Muscle of leg (tissue), 11 donors: Measurements from ENCODE around the gene GCNT1. TPM values are rescaled to one million over a fixed set of nuclear protein-coding genes. Genes with fewer than 3 reads are reported as not detected.
"Not testable (repeated sequence)": the region's sequence is repeated elsewhere in the genome, so short reads cannot be mapped to it uniquely, and the experiment has no call there.

Source experiments
- DNase-seq: peaks from one replicate; pipeline ENCODE4 v3.0.0; 2013
- H3K27ac ChIP-seq: one replicate; pipeline ENCODE4 v1.5.1; 2013; ENCODE audit warnings: mild to moderate bottlenecking, low read length, control low read depth
- H3K27me3 ChIP-seq: one replicate; pipeline ENCODE4 v1.6.1; 2013; ENCODE audit warnings: low read length; ENCODE audit not compliant: control insufficient read depth, insufficient read depth
- H3K36me3 ChIP-seq: one replicate; pipeline ENCODE4 v1.6.1; 2013; ENCODE audit warnings: low read length; ENCODE audit not compliant: control insufficient read depth, insufficient read depth
- H3K4me1 ChIP-seq: one replicate; pipeline ENCODE4 v1.6.1; 2013; ENCODE audit warnings: low read length; ENCODE audit not compliant: control insufficient read depth, insufficient read depth
- H3K4me3 ChIP-seq: one replicate; pipeline ENCODE4 v1.5.1; 2013; ENCODE audit warnings: low read length, control low read depth
- H3K9me3 ChIP-seq: replicated peaks from 2 replicates; pipeline ENCODE4 v1.6.1; 2013; ENCODE audit warnings: low read depth, low read length; ENCODE audit not compliant: control insufficient read depth
- WGBS: methylation state at CpG from one replicate; pipeline ENCODE4 v1.1.5; 2013; ENCODE audit warnings: missing lambda C conversion rate; ENCODE audit not compliant: insufficient coverage; 5-methylcytosine and 5-hydroxymethylcytosine counted together
- polyA plus RNA-seq, 8 donors: library from polyadenylated mRNA; unstranded; fragments of 120-200 nt; gene quantifications; one replicate each; pipeline versions ENCODE4 v1.2.1 to v1.2.3, GENCODE V29; 2013; ENCODE audit warnings: inconsistent platforms in 1 of 8, low replicate concordance in 1 of 8; ENCODE audit not compliant: insufficient read length in 8 of 8, insufficient read depth in 1 of 8
- total RNA-seq: library from RNA; stranded (reverse); fragments of 120-200 nt; gene quantifications from one replicate; pipeline ENCODE4 v1.2.4, GENCODE V29; 2013

GCNT1 gene
- total and polyA plus RNA-seq, 9 donors = 3.0 to 5.9 (median 3.9) TPM

GRCh38 chr9:76516350-76516749, 57.4 kb downstream of the GCNT1 start:
- DNase-seq = no peak
- WGBS = 70% methylated on average over 3 of the region's 6 CpGs
- Histone ChIP-seq H3K27ac (no peak overlapping the region), H3K36me3 (no peaks in the 10 kb centered on the region), H3K9me3 (no peaks in the 10 kb centered on the region), H3K4me1 (no peaks in the 10 kb centered on the region), H3K4me3 (no peak overlapping the region), H3K27me3 (no peaks in the 10 kb centered on the region)

- Histone ChIP-seq H3K4me1 (no peaks in the 10 kb centered on the region), H3K27ac (no peak overlapping the region), H3K9me3 (no peaks in the 10 kb centered on the region), H3K27me3 (no peaks in the 10 kb centered on the region), H3K4me3 (no peak overlapping the region), H3K36me3 (no peaks in the 10 kb centered on the region)
- WGBS = 100% methylated on average over 1 of the region's 3 CpGs
- no peak for DNase-seq
Observed at GRCh38 chr9:76516871-76517270, 57.9 kb downstream of the GCNT1 start.

GRCh38 chr9:76519075-76519835, 60.3 kb downstream of the GCNT1 start:
- Histone ChIP-seq H3K36me3 (no peaks in the 10 kb centered on the region), H3K9me3 (no peaks in the 10 kb centered on the region), H3K27ac (no peak overlapping the region), H3K4me3 (no peak overlapping the region), H3K27me3 (no peaks in the 10 kb centered on the region), H3K4me1 (no peaks in the 10 kb centered on the region)
- no peak for DNase-seq
- WGBS = 18% methylated on average over 4 of the region's 8 CpGs

GRCh38 chr9:76521244-76521681, 62.3 kb downstream of the GCNT1 start:
- Histone ChIP-seq H3K27ac (no peak overlapping the region), H3K36me3 (no peaks in the 10 kb centered on the region), H3K27me3 (no peaks in the 10 kb centered on the region), H3K4me3 (no peak overlapping the region), H3K9me3 (no peaks in the 10 kb centered on the region), H3K4me1 (no peaks in the 10 kb centered on the region)
- no peak for DNase-seq
- WGBS = 59% methylated on average over 4 of the region's 6 CpGs

GRCh38 chr9:76521906-76522305, 62.9 kb downstream of the GCNT1 start:
- no peak for DNase-seq
- Histone ChIP-seq H3K27ac (no peak overlapping the region), H3K27me3 (no peaks in the 10 kb centered on the region), H3K9me3 (no peaks in the 10 kb centered on the region), H3K36me3 (no peaks in the 10 kb centered on the region), H3K4me3 (no peak overlapping the region), H3K4me1 (no peaks in the 10 kb centered on the region)
- 60% methylated on average over 1 of the region's 3 CpGs for WGBS

GRCh38 chr9:76523617-76524200, 64.7 kb downstream of the GCNT1 start:
- H3K27me3 ChIP-seq, H3K9me3 ChIP-seq, H3K27ac ChIP-seq, H3K4me1 ChIP-seq, H3K36me3 ChIP-seq, DNase-seq, H3K4me3 ChIP-seq: not testable (repeated sequence)
- 82% methylated on average over 19 of the region's 36 CpGs for WGBS

- DNase-seq = no peak
- no CpG with 5 or more reads among the region's 3 CpGs for WGBS
- peaks cover 2% of the 10 kb centered on the region for H3K9me3 ChIP-seq
- no peak overlapping the region for H3K27ac ChIP-seq
- no peak overlapping the region for H3K4me3 ChIP-seq
- H3K27me3 ChIP-seq = no peaks in the 10 kb centered on the region
- no peaks in the 10 kb centered on the region for H3K36me3 ChIP-seq
- peaks cover 2% of the 10 kb centered on the region for H3K4me1 ChIP-seq
Observed at GRCh38 chr9:76525196-76525595, 66.2 kb downstream of the GCNT1 start.

- WGBS = 100% methylated on average over 1 of the region's 1 CpG
- Histone ChIP-seq H3K36me3 (no peaks in the 10 kb centered on the region), H3K27ac (no peak overlapping the region)
Observed at GRCh38 chr9:76526026-76526425, 67.0 kb downstream of the GCNT1 start.

GRCh38 chr9:76528056-76528455, 69.1 kb downstream of the GCNT1 start:
- H3K9me3 ChIP-seq = peaks cover 2% of the 10 kb centered on the region
- H3K36me3 ChIP-seq = no peaks in the 10 kb centered on the region
- H3K4me1 ChIP-seq = peaks cover 6% of the 10 kb centered on the region
- no peak overlapping the region for H3K27ac ChIP-seq
- no peaks in the 10 kb centered on the region for H3K27me3 ChIP-seq
- peak; percentile 21 for DNase-seq
- H3K4me3 ChIP-seq = no peak overlapping the region
- 35% methylated on average over 4 of the region's 7 CpGs for WGBS

More at GRCh38 chr9:76526026-76526425, 67.0 kb downstream of the GCNT1 start:
- no peak overlapping the region for H3K4me3 ChIP-seq
- no peaks in the 10 kb centered on the region for H3K27me3 ChIP-seq
- peaks cover 6% of the 10 kb centered on the region for H3K4me1 ChIP-seq
- no peak for DNase-seq
- peaks cover 2% of the 10 kb centered on the region for H3K9me3 ChIP-seq

- WGBS = 75% methylated on average over 14 of the region's 20 CpGs
- Histone ChIP-seq H3K4me3 (no peak overlapping the region), H3K27ac (no peak overlapping the region), H3K9me3 (peaks cover 2% of the 10 kb centered on the region), H3K36me3 (no peaks in the 10 kb centered on the region), H3K4me1 (peaks cover 6% of the 10 kb centered on the region), H3K27me3 (no peaks in the 10 kb centered on the region)
- no peak for DNase-seq
Observed at GRCh38 chr9:76528642-76529190, 69.7 kb downstream of the GCNT1 start.
